GM12892 (cell line): ENCODE data around the gene DHCR7.

ENCODE experiments used
- POLR2A ChIP-seq: IDR thresholded peaks from 2 replicates; pipeline ENCODE4 v1.6.1; 2011; ENCODE audit warnings: low read depth, low read length, control low read depth
- POLR2AphosphoS5 ChIP-seq: IDR thresholded peaks from 2 replicates; pipeline ENCODE4 v1.6.1; 2011; ENCODE audit warnings: low read depth, low read length, control low read depth

- TF ChIP-seq POLR2A (no peak), POLR2AphosphoS5 (no peak)
Observed at GRCh38 chr11:71395263-71395560, 53.0 kb downstream of the DHCR7 start.
